MCF 10A (cell line): ENCODE measurements around the gene TTC21B. TPM values are rescaled to one million over a fixed set of nuclear protein-coding genes. Genes with fewer than 3 reads are reported as not detected.
A peak's percentile ranks its signal among the peaks of the same experiment; 100 is the strongest.

Experiments
- BruUV-seq: library from RNA; stranded (reverse); fragments of 400-500 nt; replicated peaks from 2 replicates; lab custom pipeline; 2021; lab: Mats Ljungman, UMichigan
- CTCF ChIA-PET: fragments of 300-600 bp; sonication (Branson Sonifier 250); formaldehyde crosslinking; extraction: SDS; loops from one replicate; lab custom pipeline; 2021; ENCODE audit warnings: antibody characterized with exemption, inconsistent platforms; lab: Yijun Ruan, JAX
- POLR2A ChIA-PET: fragments of 300-600, 350-650 bp; sonication (Branson Sonifier 250); formaldehyde crosslinking; extraction: SDS; loops from one replicate; lab custom pipeline; 2020; ENCODE audit warnings: antibody characterized with exemption, inconsistent platforms; lab: Yijun Ruan, JAX
- DNase-seq: peaks from one replicate; pipeline ENCODE4 v3.0.0-alpha.2; 2018; ENCODE audit not compliant: unreplicated experiment
- H3K27ac Mint-ChIP-seq: one replicate; pipeline ENCODE4 v1.8.0; 2022; ENCODE audit warnings: mild to moderate bottlenecking, low read depth, mixed read lengths; ENCODE audit not compliant: unreplicated experiment
- H3K27me3 Mint-ChIP-seq: one replicate; pipeline ENCODE4 v1.8.0; 2022; ENCODE audit warnings: mixed read lengths; ENCODE audit not compliant: insufficient read depth, unreplicated experiment
- H3K36me3 Mint-ChIP-seq: one replicate; pipeline ENCODE4 v1.8.0; 2022; ENCODE audit warnings: mild to moderate bottlenecking, moderate library complexity, mixed read lengths; ENCODE audit not compliant: insufficient read depth, unreplicated experiment
- H3K4me1 Mint-ChIP-seq: one replicate; pipeline ENCODE4 v1.8.0; 2022; ENCODE audit warnings: mixed read lengths; ENCODE audit not compliant: insufficient read depth, unreplicated experiment
- H3K4me3 Mint-ChIP-seq: one replicate; pipeline ENCODE4 v1.8.0; 2022; ENCODE audit warnings: mild to moderate bottlenecking, moderate library complexity, mixed read lengths; ENCODE audit not compliant: unreplicated experiment
- H3K9me3 Mint-ChIP-seq: one replicate; pipeline ENCODE4 v1.8.0; 2022; ENCODE audit warnings: mixed read lengths; ENCODE audit not compliant: unreplicated experiment
- CTCF ChIP-seq: fragments of 200-600 bp; IDR thresholded peaks from one replicate; pipeline ENCODE4 v1.8.0; 2022; ENCODE audit warnings: antibody characterized with exemption, mild to moderate bottlenecking; ENCODE audit not compliant: unreplicated experiment
- intact Hi-C: fragments of 100-400 bp; cut with micrococcal nuclease; formaldehyde crosslinking; loops from 2 replicates; pipeline ENCODE4 v1.14.1; 2022
- total RNA-seq: library from RNA; stranded (reverse); gene quantifications from 2 replicates; pipeline ENCODE4 v1.2.3, GENCODE V29; 2022

TTC21B gene
- total RNA-seq, 1 experiment from 2014 or later: 9.8 TPM

- TF ChIP-seq CTCF: no peak
- no TSS peak for BruUV-seq
- Mint-ChIP-seq H3K27me3 (no peaks in the 10 kb centered on the region), H3K4me1 (peaks cover 4% of the 10 kb centered on the region), H3K4me3 (no peak overlapping the region), H3K9me3 (no peaks in the 10 kb centered on the region), H3K27ac (no peak overlapping the region), H3K36me3 (no peaks in the 10 kb centered on the region)
- ChIA-PET CTCF (no interaction called here), POLR2A (no interaction called here)
- DNase-seq: no peak
- intact Hi-C loops: no loop called here
Observed at GRCh38 chr2:165843351-165843750, 110.2 kb downstream of the TTC21B start.

GRCh38 chr2:165840333-165840958 lies 113.1 kb downstream of the TTC21B start:
- Mint-ChIP-seq H3K27ac (no peak overlapping the region), H3K4me3 (no peak overlapping the region), H3K4me1 (peaks cover 4% of the 10 kb centered on the region), H3K27me3 (no peaks in the 10 kb centered on the region), H3K36me3 (no peaks in the 10 kb centered on the region), H3K9me3 (no peaks in the 10 kb centered on the region)
- TF ChIP-seq CTCF: no peak
- no peak for DNase-seq
- CTCF ChIA-PET: interaction anchor here (1.4 kb wide), 1 partner anchor 34 kb away, joined by 3 read pairs; no protein-coding TSS in a partner anchor
- no TSS peak for BruUV-seq
- intact Hi-C loops: no loop called here
- POLR2A ChIA-PET: interaction anchor here (2.1 kb wide), 1 partner anchor 48 kb away, joined by 4 read pairs; no protein-coding TSS in a partner anchor

- Mint-ChIP-seq H3K4me1 (peaks cover 4% of the 10 kb centered on the region), H3K27ac (no peak overlapping the region), H3K27me3 (no peaks in the 10 kb centered on the region), H3K36me3 (no peaks in the 10 kb centered on the region), H3K4me3 (no peak overlapping the region), H3K9me3 (no peaks in the 10 kb centered on the region)
- intact Hi-C loops: no loop called here
- TF ChIP-seq CTCF: no peak
- CTCF ChIA-PET: no interaction called here
- peak; percentile 17 for DNase-seq
- BruUV-seq: no TSS peak
- POLR2A ChIA-PET: interaction anchor here (0.6 to 2.1 kb wide), 2 partner anchors 47 to 175 kb away, joined by 3 to 4 read pairs; no protein-coding TSS in a partner anchor
Observed at GRCh38 chr2:165839610-165840009, 114.0 kb downstream of the TTC21B start.

GRCh38 chr2:165837122-165837521 lies 116.5 kb downstream of the TTC21B start:
- DNase-seq: peak; percentile 63
- Mint-ChIP-seq H3K9me3 (no peaks in the 10 kb centered on the region), H3K4me3 (no peak overlapping the region), H3K4me1 (peaks cover 14% of the 10 kb centered on the region), H3K27me3 (no peaks in the 10 kb centered on the region), H3K36me3 (no peaks in the 10 kb centered on the region), H3K27ac (no peak overlapping the region)
- no peak for TF ChIP-seq CTCF
- POLR2A ChIA-PET: no interaction called here
- CTCF ChIA-PET: no interaction called here
- intact Hi-C loops: no loop called here
- no TSS peak for BruUV-seq
